ENCODE results near the gene OR2J3.

- TF ChIP-seq EZH2 (IDR thresholded peaks at IDR 0.05), result no peak
- no peak for TF ChIP-seq POLR2AphosphoS5 (IDR thresholded peaks at IDR 0.05; ENCODE audit: borderline replicate concordance, low read depth, low read length)
- TF ChIP-seq FOXP2 (optimal IDR thresholded peaks at IDR 0.05; ENCODE audit: control extremely low read depth, extremely low read length, insufficient read depth), result no peak
Measured at GRCh38 chr6:29071831-29072723, 35.8 kb upstream of the OR2J3 start.
